ENCODE results near the gene CLSTN3.
"Not testable (repeated sequence)": the region's sequence is repeated elsewhere in the genome, so short reads cannot be mapped to it uniquely, and the experiment has no call there.

The CLSTN3 gene

GRCh38 chr12:7154042-7154441 is 23.9 kb downstream of the CLSTN3 start:
- no peak for DNase-seq

DNA sequence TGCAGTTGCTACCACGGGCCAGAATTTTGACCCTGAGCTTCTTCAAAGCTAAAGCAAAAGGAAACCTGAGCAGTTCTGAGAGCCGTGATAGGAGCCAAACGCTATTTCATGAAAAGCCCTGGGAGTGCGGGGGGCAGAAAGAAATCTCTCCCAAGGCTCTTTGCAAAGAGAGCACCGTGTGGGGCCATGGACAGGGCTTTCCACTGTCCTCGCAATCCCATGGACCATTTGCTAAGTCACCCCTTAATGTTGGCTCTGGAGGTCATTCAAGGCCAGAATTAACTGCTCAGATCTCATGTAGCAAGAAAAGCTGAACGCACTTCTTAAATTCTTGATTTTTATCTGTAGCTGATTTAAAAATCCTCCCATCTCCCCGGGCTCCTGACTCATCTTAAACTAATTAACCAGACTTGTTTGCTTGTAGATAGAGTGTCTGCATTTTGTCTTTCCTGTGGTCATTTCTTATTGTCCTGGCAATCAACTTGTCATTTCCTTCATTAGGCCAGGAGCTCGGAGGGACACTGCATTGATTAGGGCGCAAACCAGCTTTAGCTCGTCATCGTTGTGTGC is 24.8 kb downstream of the CLSTN3 start:
- DNase-seq: no peak

DNA sequence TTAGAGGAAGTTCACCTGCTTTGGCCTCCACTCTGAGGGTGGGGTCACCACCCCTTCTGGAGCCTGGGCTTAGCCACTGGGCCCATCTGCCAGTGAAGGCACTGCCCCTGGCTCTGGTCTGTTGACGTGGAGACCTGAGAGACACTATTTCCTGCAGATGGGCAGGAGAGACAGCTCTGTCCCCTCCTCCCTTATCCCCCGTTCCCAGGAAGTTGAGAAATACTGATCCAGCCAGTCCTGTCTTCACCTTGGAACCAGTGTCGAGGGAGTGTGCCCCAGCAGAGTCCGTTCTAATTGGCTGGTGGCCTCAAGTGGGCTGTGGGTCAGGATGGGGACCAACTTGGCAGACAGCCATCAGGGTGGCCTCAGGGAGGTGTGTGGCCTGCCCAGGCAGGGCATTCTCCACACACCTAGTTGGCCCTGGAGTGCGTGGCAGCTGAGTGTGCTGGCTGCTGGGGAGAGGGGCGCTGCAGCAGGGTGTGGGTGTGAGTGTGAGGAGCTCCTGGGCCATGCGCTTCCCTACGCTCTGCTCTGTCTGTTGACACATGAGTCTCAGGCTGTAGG is 25.4 kb downstream of the CLSTN3 start:
- DNase-seq: no peak

- DNase-seq: no peak
Observed at GRCh38 chr12:7156259-7157197, 26.4 kb downstream of the CLSTN3 start.

- DNase-seq: no peak
Observed at GRCh38 chr12:7157391-7157790, 27.2 kb downstream of the CLSTN3 start.

DNA sequence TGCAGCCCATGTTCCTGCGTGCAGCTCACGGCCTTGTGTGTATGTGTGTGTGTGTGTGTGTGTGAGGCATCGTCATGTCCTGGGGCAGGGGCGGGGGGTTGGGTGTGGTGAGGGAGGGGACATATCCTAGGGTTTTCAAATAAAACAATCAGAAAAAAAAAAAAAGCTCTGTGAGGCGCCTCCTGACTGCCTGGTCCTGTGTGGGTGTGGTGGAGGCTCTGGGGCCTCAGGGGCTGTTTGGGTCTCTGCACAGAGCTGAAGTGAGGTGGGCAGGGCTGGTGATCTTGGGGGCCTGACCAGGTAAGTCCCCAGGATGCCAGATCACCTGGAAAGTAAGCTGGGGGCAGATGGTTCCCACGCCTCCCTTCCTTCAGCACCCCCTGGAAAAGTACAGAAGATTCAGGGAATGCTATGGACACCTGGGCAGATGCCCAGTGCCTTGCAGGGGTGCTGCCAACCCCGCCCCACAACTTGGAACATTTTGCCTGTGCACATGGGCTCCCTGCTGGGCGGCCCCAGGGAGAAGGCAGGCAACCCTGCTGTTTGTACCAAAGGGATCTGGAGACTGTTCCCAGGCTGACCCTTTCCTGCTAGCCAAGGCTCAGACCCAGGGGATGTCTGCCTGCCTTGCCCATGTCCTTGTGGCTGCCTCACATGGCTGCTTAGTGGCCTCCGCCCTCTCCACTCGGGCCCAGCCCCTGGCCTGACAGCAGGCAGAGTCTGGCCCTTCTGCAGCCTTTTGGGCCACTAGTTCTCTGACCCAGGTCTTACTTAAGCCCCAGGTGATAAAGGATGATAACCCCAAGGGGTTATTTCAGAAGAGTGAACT is 28.8 kb downstream of the CLSTN3 start:
- DNase-seq: no peak

- no peak for DNase-seq
Observed at GRCh38 chr12:7160183-7160582, 30.0 kb downstream of the CLSTN3 start.

GRCh38 chr12:7161327-7161726 is 31.2 kb downstream of the CLSTN3 start:
- DNase-seq: no peak

- no peak for DNase-seq
Observed at GRCh38 chr12:7161811-7162210, 31.6 kb downstream of the CLSTN3 start.

DNA sequence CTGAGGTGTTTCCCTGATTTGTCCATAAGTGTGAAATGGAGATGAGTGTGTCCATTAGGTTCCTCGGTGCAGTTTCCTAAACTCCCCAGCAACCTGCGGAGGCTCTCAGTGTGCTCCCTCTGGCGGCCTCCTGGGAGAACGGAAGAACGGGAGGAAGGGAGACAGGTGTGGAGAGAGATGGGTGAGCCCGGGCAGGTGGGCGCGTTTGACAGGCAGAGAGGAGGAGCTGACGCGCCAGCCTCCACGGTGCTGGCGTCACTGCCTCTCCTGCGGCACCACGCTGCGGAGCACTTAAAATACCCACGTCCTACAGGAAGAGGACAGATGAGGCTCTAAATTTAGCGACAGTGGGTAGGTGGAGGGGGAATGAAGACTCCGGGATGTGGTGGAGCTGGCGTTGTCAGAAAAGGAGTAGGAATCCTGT is 32.5 kb downstream of the CLSTN3 start:
- no peak for DNase-seq

DNA sequence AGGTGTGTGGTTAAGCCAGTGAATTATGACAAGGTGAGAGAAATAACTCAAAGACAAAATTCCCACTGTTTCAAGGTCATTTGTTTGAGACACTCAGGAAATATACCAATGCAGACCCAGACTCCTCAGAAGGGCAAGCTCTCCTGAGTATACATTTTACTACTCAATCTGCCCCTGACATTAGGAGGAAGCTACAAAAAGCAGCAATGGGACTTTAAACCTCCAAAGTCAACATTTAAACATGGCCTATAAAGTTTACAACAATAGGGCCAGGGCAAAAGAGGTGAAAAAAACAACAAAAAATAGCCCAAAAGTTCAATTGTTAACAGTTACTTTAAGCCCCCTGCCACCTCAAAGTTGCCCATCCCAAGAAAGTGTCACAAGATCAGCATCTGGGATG is 39.8 kb downstream of the CLSTN3 start:
- DNase-seq: no peak

GRCh38 chr12:7171854-7172253 is 41.7 kb downstream of the CLSTN3 start:
- DNase-seq: no peak

GRCh38 chr12:7175493-7175892 is 45.3 kb downstream of the CLSTN3 start:
- peak; percentile 57 for DNase-seq

DNA sequence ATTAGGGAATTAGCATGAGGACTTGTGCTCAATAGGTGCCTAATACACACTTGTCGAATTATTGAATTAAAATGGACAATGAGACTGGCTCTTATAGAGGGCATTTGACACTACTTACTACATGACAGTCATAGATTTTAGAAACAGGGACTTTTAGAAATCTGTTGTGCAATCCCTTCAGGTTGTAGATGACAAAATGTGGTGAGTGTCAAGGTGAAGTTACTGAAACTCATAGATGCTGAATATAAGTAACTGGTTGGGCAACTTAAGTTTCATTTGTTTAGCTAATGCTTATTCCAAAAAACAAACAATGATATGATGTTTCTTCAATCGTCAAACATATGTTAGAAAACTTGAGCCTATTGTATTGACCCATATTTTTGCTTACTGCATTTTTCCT is 46.4 kb downstream of the CLSTN3 start:
- DNase-seq: no peak

- no peak for DNase-seq
Observed at GRCh38 chr12:7178481-7178880, 48.3 kb downstream of the CLSTN3 start.

DNA sequence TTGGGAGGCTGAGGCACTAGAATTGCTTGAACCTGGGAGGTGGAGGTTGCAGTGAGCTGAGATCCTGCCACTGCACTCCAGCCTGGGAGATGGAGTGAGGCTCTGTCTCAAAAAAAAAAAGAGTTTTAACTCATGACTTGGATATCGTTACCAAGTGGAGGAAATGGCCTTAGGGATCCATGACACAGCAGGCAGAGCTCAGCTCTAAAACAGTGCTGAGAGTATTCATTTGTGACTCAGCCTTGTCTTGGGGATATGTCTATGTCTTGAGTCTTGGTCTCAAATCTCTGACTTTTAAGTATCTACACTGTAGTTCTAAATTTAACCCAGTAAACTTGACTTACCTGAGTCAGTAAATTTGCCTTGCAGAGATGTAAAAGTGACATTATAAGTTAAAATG is 50.5 kb downstream of the CLSTN3 start:
- no peak for DNase-seq

- DNase-seq: not testable (repeated sequence)
Observed at GRCh38 chr12:7186058-7186457, 55.9 kb downstream of the CLSTN3 start.

DNA sequence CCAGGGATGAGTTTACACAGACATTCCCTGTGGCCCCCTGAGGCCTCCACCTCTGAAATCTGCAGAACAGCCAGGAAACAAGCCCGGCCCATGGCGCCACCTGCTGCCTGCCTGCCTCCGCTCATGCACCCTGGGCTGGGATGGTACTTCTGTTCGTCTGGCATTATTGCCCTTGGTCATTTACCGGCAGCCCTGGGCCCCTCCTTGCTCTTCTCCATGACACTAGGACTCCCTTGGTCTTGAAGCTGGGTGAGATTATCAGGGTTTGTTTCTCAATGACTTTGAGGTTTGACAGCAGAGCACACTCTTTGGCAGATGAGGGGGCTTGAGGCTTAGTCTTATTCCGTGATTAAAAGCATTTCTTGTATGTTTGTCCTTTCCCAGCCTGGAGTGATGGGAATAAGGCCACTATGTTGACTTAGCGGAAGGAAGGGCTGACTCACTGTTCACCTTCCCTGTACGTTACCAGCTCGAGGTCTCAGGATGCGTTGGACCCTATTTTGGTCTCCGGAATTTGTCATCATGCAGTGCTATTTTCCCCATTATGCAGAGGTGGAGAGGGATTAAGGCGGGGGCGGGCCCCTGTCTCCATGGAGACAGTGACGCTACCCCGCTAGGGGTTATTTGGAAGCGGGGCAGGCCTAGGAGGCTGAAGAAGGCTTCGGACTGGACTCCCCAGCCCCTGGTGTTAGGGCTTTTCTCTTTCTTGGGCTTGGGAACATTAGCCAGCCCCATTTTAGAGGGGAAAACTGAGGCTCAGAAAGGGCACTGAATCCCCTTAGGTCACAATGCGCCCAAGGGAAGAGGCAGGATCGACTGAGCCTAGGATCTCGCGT is 58.6 kb downstream of the CLSTN3 start:
- DNase-seq: peak; percentile 67

GRCh38 chr12:7189398-7190267 is 59.5 kb downstream of the CLSTN3 start, which contains the start of gene PEX5:
Gene PEX5, plus strand, starts transcription at chr12:7189686. Its CDS starts 692 bp downstream, at chr12:7190378.
- DNase-seq: peak; percentile 93

DNA sequence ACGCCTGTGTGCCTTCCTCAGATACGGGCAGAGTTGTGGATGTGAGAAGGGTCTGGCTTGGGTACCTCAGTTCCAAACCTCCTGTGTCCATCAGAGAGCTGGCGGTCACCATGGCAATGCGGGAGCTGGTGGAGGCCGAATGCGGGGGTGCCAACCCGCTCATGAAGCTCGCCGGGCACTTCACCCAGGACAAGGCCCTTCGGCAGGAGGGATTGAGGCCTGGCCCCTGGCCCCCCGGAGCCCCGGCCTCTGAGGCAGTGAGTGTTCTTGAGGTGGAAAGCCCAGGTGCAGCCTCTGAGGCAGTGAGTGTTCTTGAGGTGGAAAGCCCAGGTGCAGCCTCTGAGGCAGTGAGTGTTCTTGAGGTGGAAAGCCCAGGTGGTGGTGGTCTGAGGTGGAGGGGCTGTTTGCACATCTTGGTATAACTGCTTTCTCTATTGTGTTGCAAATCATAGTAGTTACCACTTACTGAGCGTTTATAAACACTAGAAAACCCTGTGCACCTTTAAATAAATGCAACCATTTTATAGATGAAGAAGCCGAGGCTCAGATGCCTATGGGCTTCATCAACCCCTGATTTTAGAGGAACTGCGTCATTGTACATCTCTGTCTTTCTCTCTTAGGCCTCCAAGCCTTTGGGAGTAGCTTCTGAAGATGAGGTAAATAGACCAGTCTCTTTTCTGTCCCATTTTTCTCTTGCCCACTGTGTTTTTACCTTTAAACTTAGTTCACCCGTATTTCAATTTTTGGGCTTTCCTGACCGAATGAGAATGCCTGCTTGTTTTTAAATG is 60.3 kb downstream of the CLSTN3 start:
- DNase-seq: peak; percentile 1
